Mesendoderm (in vitro differentiated cells): Measurements from ENCODE around the gene COA5.

Source experiments
- DNase-seq: peaks from one replicate; pipeline ENCODE4 v3.0.0; 2013
- H2AK5ac ChIP-seq: 2 replicates; pipeline ENCODE4 v1.6.1; 2013; ENCODE audit warnings: low read length, inconsistent platforms
- H2BK120ac ChIP-seq: 2 replicates; pipeline ENCODE4 v1.6.1; 2013; ENCODE audit warnings: low read depth, mild to moderate bottlenecking, low read length, moderate library complexity, mixed read lengths
- H2BK15ac ChIP-seq: replicated peaks from 2 replicates; pipeline ENCODE4 v1.6.1; 2013; ENCODE audit warnings: low read depth, mild to moderate bottlenecking, moderate library complexity
- H2BK5ac ChIP-seq: 2 replicates; pipeline ENCODE4 v1.6.1; 2013; ENCODE audit warnings: low read length, inconsistent platforms
- H3K18ac ChIP-seq: 2 replicates; pipeline ENCODE4 v1.6.1; 2013; ENCODE audit warnings: mild to moderate bottlenecking, low read length, mixed read lengths
- H3K23ac ChIP-seq: one replicate; pipeline ENCODE4 v1.6.1; 2013; ENCODE audit warnings: low read length
- H3K27ac ChIP-seq: 2 replicates; pipeline ENCODE4 v1.5.1; 2013; ENCODE audit warnings: low read depth, mild to moderate bottlenecking, inconsistent platforms, low read length, moderate library complexity
- H3K27me3 ChIP-seq: 2 replicates; pipeline ENCODE4 v1.6.1; 2013; ENCODE audit warnings: low read length, control low read depth, mild to moderate bottlenecking, inconsistent platforms; ENCODE audit not compliant: insufficient read depth, poor library complexity
- H3K36me3 ChIP-seq: 2 replicates; pipeline ENCODE4 v1.6.1; 2013; ENCODE audit warnings: low read length, inconsistent platforms; ENCODE audit not compliant: control insufficient read depth, insufficient read depth
- H3K4ac ChIP-seq: one replicate; pipeline ENCODE4 v1.6.1; 2013; ENCODE audit warnings: low read depth, mild to moderate bottlenecking, low read length, moderate library complexity
- H3K4me1 ChIP-seq: 2 replicates; pipeline ENCODE4 v1.6.1; 2013; ENCODE audit warnings: low read depth, low read length, inconsistent platforms; ENCODE audit not compliant: control insufficient read depth
- H3K4me2 ChIP-seq: 2 replicates; pipeline ENCODE4 v1.6.1; 2013; ENCODE audit warnings: low read length
- H3K4me3 ChIP-seq: 2 replicates; pipeline ENCODE4 v1.5.1; 2013; ENCODE audit warnings: mild to moderate bottlenecking, low read length
- H3K56ac ChIP-seq: one replicate; pipeline ENCODE4 v1.6.1; 2013; ENCODE audit warnings: low read length
- H3K79me1 ChIP-seq: 2 replicates; pipeline ENCODE4 v1.6.1; 2013; ENCODE audit warnings: low read length, inconsistent platforms
- H3K79me2 ChIP-seq: 2 replicates; pipeline ENCODE4 v1.6.1; 2013; ENCODE audit warnings: mild to moderate bottlenecking, low read length; ENCODE audit not compliant: control insufficient read depth, insufficient read depth
- H3K9ac ChIP-seq: 2 replicates; pipeline ENCODE4 v1.6.1; 2013; ENCODE audit warnings: low read length, inconsistent platforms
- H4K5ac ChIP-seq: one replicate; pipeline ENCODE4 v1.6.1; 2013; ENCODE audit warnings: low read length
- H4K8ac ChIP-seq: one replicate; pipeline ENCODE4 v1.6.1; 2013; ENCODE audit warnings: low read depth, mild to moderate bottlenecking, control low read depth, low read length, moderate library complexity
- WGBS: extraction: QIAGEN DNeasy Blood & Tissue Kit; methylation state at CpG from one replicate; pipeline ENCODE4 v1.1.7; 2013; ENCODE audit warnings: low lambda C conversion rate, missing lambda C conversion rate; ENCODE audit not compliant: insufficient coverage; ENCODE audit errors: extremely low coverage; 5-methylcytosine and 5-hydroxymethylcytosine counted together

COA5 gene

GRCh38 chr2:98554116-98554861 lies 54.0 kb downstream of the COA5 start:
- Histone ChIP-seq H2BK120ac (no peak overlapping the region), H3K4me2 (no peak overlapping the region), H2BK5ac (no peak overlapping the region), H3K4ac (no peak overlapping the region), H3K27ac (no peak overlapping the region), H4K5ac (no peak overlapping the region), H4K8ac (no peak overlapping the region), H3K56ac (no peak overlapping the region), H3K18ac (no peak overlapping the region), H3K4me3 (no peak overlapping the region), H3K4me1 (no peaks in the 10 kb centered on the region), H3K79me1 (no peaks in the 10 kb centered on the region), H3K9ac (no peak overlapping the region), H3K79me2 (no peaks in the 10 kb centered on the region), H2AK5ac (no peak overlapping the region), H3K27me3 (no peaks in the 10 kb centered on the region), H3K23ac (no peak overlapping the region), H2BK15ac (no peak overlapping the region), H3K36me3 (peaks cover 32% of the 10 kb centered on the region)
- WGBS: no CpG with 5 or more reads among the region's 10 CpGs
- no peak for DNase-seq

- no peak overlapping the region for H3K4me2 ChIP-seq
- no peak overlapping the region for H3K18ac ChIP-seq
- H3K4me1 ChIP-seq: no peaks in the 10 kb centered on the region
- H3K79me2 ChIP-seq: no peaks in the 10 kb centered on the region
- no peak overlapping the region for H3K23ac ChIP-seq
- WGBS: no CpG with 5 or more reads among the region's 7 CpGs
- H3K9ac ChIP-seq: no peak overlapping the region
- no peak for DNase-seq
- no peak overlapping the region for H3K56ac ChIP-seq
- H2BK5ac ChIP-seq: no peak overlapping the region
- no peak overlapping the region for H3K4ac ChIP-seq
- H3K36me3 ChIP-seq: peaks cover 31% of the 10 kb centered on the region
- H4K5ac ChIP-seq: no peak overlapping the region
- no peak overlapping the region for H2BK120ac ChIP-seq
- no peak overlapping the region for H2AK5ac ChIP-seq
- H3K79me1 ChIP-seq: no peaks in the 10 kb centered on the region
- H4K8ac ChIP-seq: no peak overlapping the region
- no peak overlapping the region for H3K4me3 ChIP-seq
- no peak overlapping the region for H3K27ac ChIP-seq
- H2BK15ac ChIP-seq: no peak overlapping the region
- H3K27me3 ChIP-seq: no peaks in the 10 kb centered on the region
Measured at GRCh38 chr2:98552499-98553179, 55.7 kb downstream of the COA5 start.

GRCh38 chr2:98551316-98551715 lies 57.0 kb downstream of the COA5 start:
- Histone ChIP-seq H3K4me1 (no peaks in the 10 kb centered on the region), H4K8ac (no peak overlapping the region), H3K79me1 (no peaks in the 10 kb centered on the region), H3K4me3 (no peak overlapping the region), H3K27ac (no peak overlapping the region), H3K18ac (no peak overlapping the region), H2BK120ac (no peak overlapping the region), H3K79me2 (no peaks in the 10 kb centered on the region), H3K27me3 (no peaks in the 10 kb centered on the region), H3K56ac (no peak overlapping the region), H3K4ac (no peak overlapping the region), H4K5ac (no peak overlapping the region), H2BK15ac (no peak overlapping the region), H3K23ac (no peak overlapping the region), H2BK5ac (no peak overlapping the region), H2AK5ac (no peak overlapping the region), H3K4me2 (no peak overlapping the region), H3K9ac (no peak overlapping the region), H3K36me3 (peaks cover 25% of the 10 kb centered on the region)
- no CpG with 5 or more reads among the region's 6 CpGs for WGBS
- DNase-seq: no peak

- Histone ChIP-seq H3K18ac (no peak overlapping the region), H4K5ac (no peak overlapping the region), H3K79me2 (no peaks in the 10 kb centered on the region), H2AK5ac (no peak overlapping the region), H3K9ac (no peak overlapping the region), H2BK120ac (no peak overlapping the region), H3K56ac (no peak overlapping the region), H3K4me1 (no peaks in the 10 kb centered on the region), H3K27ac (no peak overlapping the region), H3K4me3 (no peak overlapping the region), H3K4ac (no peak overlapping the region), H4K8ac (no peak overlapping the region), H3K4me2 (no peak overlapping the region), H3K27me3 (no peaks in the 10 kb centered on the region), H2BK15ac (no peak overlapping the region), H2BK5ac (no peak overlapping the region), H3K23ac (no peak overlapping the region), H3K36me3 (peaks cover 26% of the 10 kb centered on the region), H3K79me1 (no peaks in the 10 kb centered on the region)
- DNase-seq: peak; percentile 9
- no CpG with 5 or more reads among the region's 4 CpGs for WGBS
Measured at GRCh38 chr2:98550165-98550564, 58.1 kb downstream of the COA5 start.
